ENCODE results near the gene SLC24A4.
"Not testable (repeated sequence)": the region's sequence is repeated elsewhere in the genome, so short reads cannot be mapped to it uniquely, and the experiment has no call there.

The SLC24A4 gene

GRCh38 chr14:92402500-92402899 lies 79.5 kb downstream of the SLC24A4 start:
- not testable (repeated sequence) for DNase-seq (ENCODE audit: low read depth)

- DNase-seq (ENCODE audit: low read depth) = no peak
Measured at GRCh38 chr14:92404018-92404417, 81.1 kb downstream of the SLC24A4 start.

DNA sequence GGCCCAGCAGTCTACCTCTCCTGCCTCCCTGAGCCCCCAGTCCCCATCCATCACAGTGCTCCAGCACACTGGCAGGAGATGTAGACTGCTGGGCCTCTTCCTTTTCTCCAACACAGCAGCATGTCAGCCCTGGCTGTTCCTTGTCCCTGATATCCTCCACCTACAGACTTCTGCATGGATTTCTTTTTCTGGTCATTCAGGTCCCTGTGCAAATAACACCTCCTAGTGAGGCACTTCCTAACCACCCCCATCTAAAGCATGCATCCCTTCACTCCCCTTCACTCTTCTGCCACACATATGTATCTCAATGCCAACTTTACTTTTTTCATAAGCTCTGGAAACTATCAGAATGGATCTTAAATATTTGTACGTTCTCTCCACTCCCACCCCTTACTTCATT lies 81.5 kb downstream of the SLC24A4 start:
- DNase-seq (ENCODE audit: low read depth) = no peak

- no peak for DNase-seq (ENCODE audit: low read depth)
Measured at GRCh38 chr14:92404938-92405337, 82.0 kb downstream of the SLC24A4 start.

DNA sequence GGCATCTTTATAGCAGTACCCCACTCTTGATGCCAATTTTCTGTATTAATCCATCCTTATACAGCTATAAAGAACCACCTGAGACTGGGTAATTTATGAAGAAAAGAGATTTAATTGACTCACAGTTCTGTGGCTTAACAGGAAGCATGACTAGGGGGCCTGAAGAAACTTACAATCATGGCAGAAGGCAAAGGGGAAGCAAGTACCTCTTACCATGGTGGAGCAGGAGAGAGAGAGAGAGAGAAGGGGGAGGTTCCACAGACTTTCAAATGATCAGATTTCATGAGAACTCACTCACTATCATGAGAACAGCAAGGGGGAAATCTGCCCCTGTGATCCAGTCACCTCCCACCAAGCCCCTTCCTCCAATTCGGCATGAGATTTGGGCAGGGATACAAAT lies 84.4 kb downstream of the SLC24A4 start:
- DNase-seq (ENCODE audit: low read depth) = no peak

GRCh38 chr14:92409043-92409442 lies 86.1 kb downstream of the SLC24A4 start:
- no peak for DNase-seq (ENCODE audit: low read depth)

- DNase-seq (ENCODE audit: low read depth) = no peak
Measured at GRCh38 chr14:92411135-92411534, 88.2 kb downstream of the SLC24A4 start.

GRCh38 chr14:92411941-92412340 lies 89.0 kb downstream of the SLC24A4 start:
- no peak for DNase-seq (ENCODE audit: low read depth)

- DNase-seq (ENCODE audit: low read depth) = no peak
Measured at GRCh38 chr14:92412912-92413311, 89.9 kb downstream of the SLC24A4 start.

DNA sequence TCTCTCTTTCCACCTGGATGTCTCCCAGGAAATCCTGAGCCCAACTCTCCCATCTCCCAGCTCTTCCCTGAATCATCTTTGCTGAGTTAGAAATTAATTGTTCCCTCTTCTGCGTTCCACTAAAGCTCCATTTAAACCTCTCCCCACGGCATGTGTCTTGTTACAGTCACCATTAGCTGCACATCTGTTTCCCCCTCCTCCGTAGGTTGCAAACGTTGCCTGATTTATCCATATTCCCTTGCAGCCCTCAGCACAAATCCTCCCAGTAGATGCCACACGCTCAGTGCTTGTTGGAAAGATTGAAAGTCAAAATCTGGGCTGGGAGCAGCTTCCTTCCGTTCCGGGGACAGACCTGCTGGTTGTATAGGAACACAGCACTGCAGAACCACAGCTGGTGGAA lies 90.4 kb downstream of the SLC24A4 start:
- DNase-seq (ENCODE audit: low read depth) = no peak

DNA sequence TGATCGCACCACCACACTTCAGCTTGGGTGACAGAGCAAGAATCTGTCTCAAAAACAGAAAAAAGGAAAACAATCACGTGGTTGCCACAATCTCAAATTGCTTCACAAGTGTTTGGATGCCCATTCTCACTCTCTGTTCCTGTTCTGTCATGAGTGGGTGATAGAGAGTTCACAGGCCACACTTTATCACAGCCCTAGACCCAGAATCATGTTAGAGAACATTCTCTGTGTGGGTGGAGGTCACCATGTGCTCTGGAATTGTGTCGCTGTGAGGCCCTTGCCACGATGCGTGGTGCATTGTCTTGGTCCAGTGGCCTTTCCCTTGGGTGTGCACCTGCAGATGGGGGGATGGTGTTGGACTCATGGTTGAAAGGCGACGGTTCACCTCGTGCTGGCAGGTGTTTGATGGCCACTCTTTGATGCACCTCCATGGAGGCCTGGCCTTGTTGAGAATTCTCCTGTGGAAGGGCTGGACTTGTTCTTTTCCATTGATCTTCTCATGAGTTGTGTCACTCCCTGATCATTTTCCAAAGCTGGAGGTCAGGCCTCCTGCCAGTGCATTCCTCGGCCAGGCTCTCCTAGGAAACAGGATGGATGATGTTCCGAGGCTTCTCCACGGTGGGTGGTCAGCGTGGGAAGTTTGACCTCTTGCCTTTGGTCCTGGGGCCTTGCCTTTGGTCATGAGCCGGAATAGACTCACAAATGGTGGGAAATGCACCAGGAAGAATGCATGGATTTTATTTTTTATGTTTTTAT lies 91.9 kb downstream of the SLC24A4 start:
- DNase-seq (ENCODE audit: low read depth) = no peak

GRCh38 chr14:92415969-92416368 lies 93.0 kb downstream of the SLC24A4 start:
- no peak for DNase-seq (ENCODE audit: low read depth)

DNA sequence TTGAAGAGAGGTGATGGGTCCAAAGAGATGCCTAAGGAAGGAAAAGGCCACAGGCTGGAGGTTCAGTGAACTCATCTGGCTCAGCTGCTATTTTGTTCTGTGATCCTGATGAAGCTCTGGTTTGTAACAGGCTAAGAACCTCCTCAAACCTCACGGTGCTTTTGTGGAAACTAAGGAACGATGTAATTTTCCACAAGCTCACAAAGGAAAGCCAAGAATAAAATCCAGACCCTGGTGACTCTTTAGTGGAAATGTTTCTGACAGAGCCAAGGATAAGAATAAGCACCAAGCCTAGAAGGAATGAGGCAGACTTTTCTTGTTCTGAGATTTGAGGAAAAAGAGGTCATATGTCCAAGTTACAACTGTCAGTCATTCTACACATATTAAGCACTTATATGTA lies 93.6 kb downstream of the SLC24A4 start:
- no peak for DNase-seq (ENCODE audit: low read depth)

DNA sequence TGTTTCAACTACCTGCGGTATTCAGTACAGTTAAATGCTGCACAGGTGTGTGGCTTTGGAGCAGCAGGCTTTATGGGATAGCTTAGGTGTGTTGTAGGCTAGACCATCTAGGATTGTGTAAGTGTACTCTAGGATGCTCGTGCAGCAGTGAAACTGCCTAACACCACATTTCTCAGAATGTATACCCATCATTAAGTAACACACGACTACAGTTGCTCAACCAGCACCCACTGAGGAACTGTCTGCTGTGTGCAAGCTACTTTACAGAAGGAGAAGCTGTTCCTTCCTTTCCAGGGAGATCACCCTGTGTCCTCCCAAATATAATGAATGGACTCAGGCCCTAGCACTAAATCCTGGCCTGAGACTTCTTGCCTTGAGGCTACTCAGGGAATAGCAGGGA lies 94.8 kb downstream of the SLC24A4 start:
- no peak for DNase-seq (ENCODE audit: low read depth)

DNA sequence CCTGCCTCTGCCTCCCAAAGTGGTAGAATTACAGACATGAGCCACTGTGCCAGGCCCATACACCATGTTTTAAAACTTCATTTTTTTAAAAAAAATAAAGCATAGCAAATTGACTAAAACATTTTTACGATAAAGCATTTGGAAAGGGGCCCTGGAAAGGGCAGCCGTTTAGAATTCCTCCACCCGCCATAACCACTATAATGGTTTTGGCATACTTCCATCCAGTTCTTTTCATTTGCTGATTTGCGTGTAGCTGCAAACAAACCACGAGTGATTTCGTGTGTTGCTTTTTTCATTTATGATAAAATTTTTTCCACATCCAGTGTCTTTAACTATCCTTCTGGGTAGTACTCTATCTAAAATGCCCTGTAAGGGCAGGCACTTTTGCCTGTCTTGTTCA lies 98.8 kb downstream of the SLC24A4 start:
- no peak for DNase-seq (ENCODE audit: low read depth)

- DNase-seq (ENCODE audit: low read depth) = no peak
Measured at GRCh38 chr14:92425101-92425500, 102.1 kb downstream of the SLC24A4 start.

DNA sequence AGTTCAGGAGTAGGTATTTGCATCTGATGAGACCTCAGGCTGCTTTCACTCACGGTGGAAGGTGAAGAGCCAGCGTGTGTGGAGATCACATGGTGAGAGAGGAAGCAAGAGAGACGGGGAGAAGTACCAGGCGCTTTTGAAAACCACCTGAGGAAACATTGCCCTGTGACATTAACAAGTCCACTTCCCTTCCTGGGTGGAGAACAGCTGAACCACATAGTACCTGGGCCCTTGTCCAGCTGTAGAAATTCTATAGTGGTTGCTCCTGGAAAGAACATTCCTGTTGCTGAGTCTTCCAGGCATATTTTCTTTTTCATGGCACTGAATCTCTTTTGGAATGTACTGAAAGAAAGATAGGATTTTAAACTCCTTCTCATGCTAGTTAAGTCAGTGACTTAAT lies 103.3 kb downstream of the SLC24A4 start:
- DNase-seq (ENCODE audit: low read depth) = no peak

DNA sequence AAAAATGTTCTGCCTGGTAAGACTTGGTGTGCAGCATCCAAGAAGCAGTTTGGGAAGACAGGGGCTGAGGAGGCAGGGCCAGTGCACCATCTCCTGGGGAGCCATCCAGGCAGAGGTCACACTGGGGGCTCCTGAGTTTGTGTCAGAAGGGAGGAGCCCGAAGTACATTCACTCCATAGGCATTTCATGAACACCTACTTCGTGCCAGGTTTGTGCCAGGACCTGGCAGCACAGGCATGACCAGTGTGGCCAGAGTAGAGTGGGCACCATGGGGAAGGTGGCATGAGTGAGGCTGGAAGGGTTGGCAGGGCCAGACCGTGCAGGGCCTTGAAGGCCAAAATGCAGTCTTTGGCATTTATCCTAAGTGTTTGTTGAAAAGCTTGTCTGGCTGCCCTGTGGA lies 104.1 kb downstream of the SLC24A4 start:
- no peak for DNase-seq (ENCODE audit: low read depth)

DNA sequence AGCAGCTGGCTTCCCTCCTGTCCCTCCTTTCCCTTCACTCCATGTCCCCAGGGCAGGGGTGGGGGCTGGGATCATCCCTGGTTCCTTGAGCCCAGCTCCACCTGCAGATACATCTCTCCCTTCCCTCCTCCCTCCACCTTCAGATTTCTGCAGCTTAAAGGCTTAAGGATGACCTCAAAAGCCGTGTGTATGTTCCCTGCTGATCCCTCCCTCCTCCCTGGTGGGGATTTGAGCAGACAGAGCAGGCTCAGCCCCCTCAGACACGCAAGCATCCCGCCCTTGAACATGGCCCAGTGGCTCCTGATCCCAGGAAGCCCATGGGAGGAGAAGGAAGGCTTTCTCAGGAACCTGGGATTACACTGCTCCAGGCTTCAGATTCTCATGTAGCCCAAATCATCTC lies 107.7 kb downstream of the SLC24A4 start:
- no peak for DNase-seq (ENCODE audit: low read depth)

- no peak for DNase-seq (ENCODE audit: low read depth)
Measured at GRCh38 chr14:92431199-92431725, 108.3 kb downstream of the SLC24A4 start.

- DNase-seq (ENCODE audit: low read depth) = no peak
Measured at GRCh38 chr14:92433407-92433806, 110.4 kb downstream of the SLC24A4 start.

- no peak for DNase-seq (ENCODE audit: low read depth)
Measured at GRCh38 chr14:92435154-92435553, 112.2 kb downstream of the SLC24A4 start.

GRCh38 chr14:92436115-92436776 lies 113.3 kb downstream of the SLC24A4 start:
- no peak for DNase-seq (ENCODE audit: low read depth)

- no peak for DNase-seq (ENCODE audit: low read depth)
Measured at GRCh38 chr14:92437309-92437708, 114.3 kb downstream of the SLC24A4 start.
